H1 (cell line): ENCODE results near the gene CALM1. TPM values are rescaled to one million over a fixed set of nuclear protein-coding genes. Genes with fewer than 3 reads are reported as not detected.

ENCODE experiments used
- CTCF ChIA-PET: fragments of 300-600 bp; sonication (Branson Sonifier 250); formaldehyde crosslinking; loops from one replicate; lab custom pipeline; 2021; ENCODE audit not compliant: partially characterized antibody; lab: Charles Lee
- POLR2A ChIA-PET: fragments of 300-600 bp; sonication (Branson Sonifier 250); formaldehyde crosslinking; loops from one replicate; lab custom pipeline; 2021; ENCODE audit warnings: inconsistent platforms; ENCODE audit not compliant: partially characterized antibody; lab: Charles Lee
- DNase-seq, 2 experiments: peaks; one replicate each; pipeline versions ENCODE4 v3.0.0 to v3.0.0-alpha.2; 2010 to 2022; ENCODE audit warnings: low spot score in 2 of 2, low read depth in 1 of 2, mixed read lengths in 1 of 2
- FAIRE-seq: peaks from 2 replicates; lab custom pipeline; 2011; peaks lifted over from hg19 to GRCh38; lab: Jason Lieb, UNC
- H2AFZ ChIP-seq: 2 replicates; pipeline ENCODE4 v1.8.1; 2012; ENCODE audit warnings: low read length, inconsistent platforms
- H2AK5ac ChIP-seq: 2 replicates; pipeline ENCODE4 v1.6.1; 2013; ENCODE audit warnings: low read depth, low read length
- H2BK120ac ChIP-seq: replicated peaks from 2 replicates; pipeline ENCODE3; 2013; ENCODE audit warnings: low read depth, low read length, inconsistent platforms
- H2BK12ac ChIP-seq: 2 replicates; pipeline ENCODE4 v1.6.1; 2013; ENCODE audit warnings: low read depth, low read length
- H2BK15ac ChIP-seq: 2 replicates; pipeline ENCODE4 v1.6.1; 2013; ENCODE audit warnings: low read length
- H2BK20ac ChIP-seq: 2 replicates; pipeline ENCODE4 v1.6.1; 2013; ENCODE audit warnings: low read length
- H2BK5ac ChIP-seq: 2 replicates; pipeline ENCODE4 v1.6.1; 2013; ENCODE audit warnings: low read depth, low read length
- H3K14ac ChIP-seq: 2 replicates; pipeline ENCODE4 v1.6.1; 2013; ENCODE audit warnings: inconsistent platforms; ENCODE audit not compliant: insufficient read length
- H3K18ac ChIP-seq: 2 replicates; pipeline ENCODE4 v1.6.1; 2013; ENCODE audit warnings: low read length; ENCODE audit errors: extremely low read depth
- H3K23ac ChIP-seq: 2 replicates; pipeline ENCODE4 v1.6.1; 2013; ENCODE audit warnings: inconsistent platforms; ENCODE audit not compliant: insufficient read length
- H3K23me2 ChIP-seq: 2 replicates; pipeline ENCODE4 v1.6.1; 2013; ENCODE audit warnings: low read depth, low read length
- H3K27ac ChIP-seq: 2 replicates; pipeline ENCODE4 v1.6.1; 2011; ENCODE audit warnings: low read depth, low read length, inconsistent platforms
- H3K27me3 ChIP-seq, 4 experiments: replicated peaks in 1 of 4; 1 replicate in 1 of 4; 2 replicates in 3 of 4; pipeline versions ENCODE4 v1.6.1 to v1.8.1; 2011 to 2013; ENCODE audit warnings: low read length in 3 of 4, mild to moderate bottlenecking in 3 of 4, inconsistent platforms in 2 of 4, mixed read lengths in 2 of 4, moderate library complexity in 1 of 4; ENCODE audit not compliant: control insufficient read depth in 3 of 4, insufficient read depth in 3 of 4; ENCODE audit errors: extremely low read depth in 1 of 4
- H3K36me3 ChIP-seq, 4 experiments: 2 replicates each; pipeline versions ENCODE4 v1.6.1 to v1.8.1; 2011 to 2013; ENCODE audit warnings: mild to moderate bottlenecking in 4 of 4, low read length in 3 of 4, moderate library complexity in 2 of 4, control low read depth in 1 of 4, inconsistent platforms in 1 of 4; ENCODE audit not compliant: insufficient read depth in 4 of 4, control insufficient read depth in 2 of 4
- H3K4ac ChIP-seq: replicated peaks from 2 replicates; pipeline ENCODE3; 2013; ENCODE audit warnings: low read length, low read depth, mixed read lengths, inconsistent platforms; ENCODE audit not compliant: insufficient read length
- H3K4me1 ChIP-seq, 4 experiments: replicated peaks in 1 of 4; 1 replicate in 1 of 4; 2 replicates in 3 of 4; pipeline versions ENCODE4 v1.6.1 to v1.8.1; 2011 to 2013; ENCODE audit warnings: low read length in 3 of 4, inconsistent platforms in 2 of 4, mixed read lengths in 1 of 4; ENCODE audit not compliant: insufficient read depth in 4 of 4, control insufficient read depth in 3 of 4
- H3K4me2 ChIP-seq, 2 experiments: 2 replicates each; pipeline versions ENCODE4 v1.6.1 to v1.8.1; 2011 to 2013; ENCODE audit warnings: low read depth in 2 of 2, low read length in 2 of 2, control low read depth in 1 of 2, inconsistent platforms in 1 of 2, mild to moderate bottlenecking in 1 of 2; ENCODE audit not compliant: insufficient read depth in 1 of 2
- H3K4me3 ChIP-seq, 4 experiments: fragments of 200-600, 300-600 bp in 1 of 4; sonication (generic), shearing (Covaris generic), sonication (Bioruptor Twin) in 1 of 4; 2 replicates each; pipeline versions ENCODE4 v1.5.1 to v1.8.1; 2011 to 2016; ENCODE audit warnings: low read length in 4 of 4, low read depth in 3 of 4, control low read depth in 2 of 4, inconsistent platforms in 2 of 4, mild to moderate bottlenecking in 2 of 4, mixed read lengths in 1 of 4, moderate library complexity in 1 of 4; ENCODE audit not compliant: insufficient read depth in 2 of 4; ENCODE audit errors: extremely low read depth in 1 of 4
- H3K56ac ChIP-seq: replicated peaks from 2 replicates; pipeline ENCODE3; 2013; ENCODE audit warnings: low read depth, mild to moderate bottlenecking, mixed read lengths, low read length, inconsistent platforms; ENCODE audit not compliant: insufficient read length
- H3K79me1 ChIP-seq: 2 replicates; pipeline ENCODE4 v1.6.1; 2013; ENCODE audit warnings: low read depth, low read length, control low read depth
- H3K79me2 ChIP-seq, 2 experiments: 2 replicates each; pipeline versions ENCODE4 v1.6.1 to v1.8.1; 2012 to 2013; ENCODE audit warnings: low read length in 2 of 2, mild to moderate bottlenecking in 2 of 2, inconsistent platforms in 1 of 2; ENCODE audit not compliant: insufficient read depth in 2 of 2, control insufficient read depth in 1 of 2
- H3K9ac ChIP-seq, 4 experiments: replicated peaks in 1 of 4; 1 replicate in 1 of 4; 2 replicates in 3 of 4; pipeline versions ENCODE4 v1.6.1 to v1.8.1; 2011 to 2013; ENCODE audit warnings: low read depth in 3 of 4, low read length in 3 of 4, control low read depth in 2 of 4, mild to moderate bottlenecking in 2 of 4, moderate library complexity in 2 of 4, inconsistent platforms in 1 of 4; ENCODE audit errors: extremely low read depth in 1 of 4
- H3K9me3 ChIP-seq, 2 experiments: 2 replicates each; pipeline versions ENCODE4 v1.6.1 to v1.8.1; 2012 to 2013; ENCODE audit warnings: mild to moderate bottlenecking in 2 of 2, moderate library complexity in 2 of 2, control low read depth in 1 of 2, inconsistent platforms in 1 of 2, low read depth in 1 of 2, low read length in 1 of 2, mixed read lengths in 1 of 2; ENCODE audit not compliant: insufficient read depth in 2 of 2
- H4K20me1 ChIP-seq, 2 experiments: replicated peaks in 1 of 2; 2 replicates each; pipeline versions ENCODE3 to v1.8.1; 2011 to 2013; ENCODE audit warnings: inconsistent platforms in 2 of 2, low read length in 2 of 2, mild to moderate bottlenecking in 1 of 2; ENCODE audit not compliant: insufficient read depth in 2 of 2, control insufficient read depth in 1 of 2
- H4K5ac ChIP-seq: 2 replicates; pipeline ENCODE4 v1.6.1; 2013; ENCODE audit warnings: low read length, low read depth, mixed read lengths, inconsistent platforms; ENCODE audit not compliant: insufficient read length
- H4K8ac ChIP-seq: 2 replicates; pipeline ENCODE4 v1.8.0; 2013; ENCODE audit warnings: mild to moderate bottlenecking, moderate library complexity, low read length, inconsistent platforms; ENCODE audit not compliant: insufficient read depth; ENCODE audit errors: extremely low read depth
- H4K91ac ChIP-seq: replicated peaks from 2 replicates; pipeline ENCODE3; 2013; ENCODE audit warnings: low read length, mixed read lengths, inconsistent platforms; ENCODE audit not compliant: insufficient read length
- BACH1 ChIP-seq: IDR thresholded peaks from 2 replicates; pipeline ENCODE4 v1.6.1; 2012; ENCODE audit warnings: low read length, improper control_type of control experiment
- CBX5 ChIP-seq: fragments of 300-800, 300-1000 bp; sonication (generic); IDR thresholded peaks from 2 replicates; pipeline ENCODE4 v1.7.1; 2016; ENCODE audit warnings: antibody characterized with exemption, low read length, low read depth
- CEBPB ChIP-seq: IDR thresholded peaks from 2 replicates; pipeline ENCODE4 v1.6.1; 2012; ENCODE audit warnings: low read depth, low read length
- CREB1 ChIP-seq: IDR thresholded peaks from 2 replicates; pipeline ENCODE4 v1.6.1; 2012; ENCODE audit warnings: inconsistent platforms
- GTF2F1 ChIP-seq: IDR thresholded peaks from 2 replicates; pipeline ENCODE4 v1.6.1; 2012; ENCODE audit warnings: low read depth, low read length, improper control_type of control experiment, borderline replicate concordance
- NRF1 ChIP-seq: IDR thresholded peaks from 2 replicates; pipeline ENCODE4 v1.6.1; 2011; ENCODE audit warnings: mild to moderate bottlenecking, low read depth, low read length, improper control_type of control experiment
- POLR2A ChIP-seq, 2 experiments: IDR thresholded peaks; 1 replicate in 1 of 2; 2 replicates in 1 of 2; pipeline ENCODE4 v1.6.1; 2011; ENCODE audit warnings: low read depth in 2 of 2, low read length in 2 of 2, mild to moderate bottlenecking in 2 of 2; ENCODE audit errors: control extremely low read depth in 1 of 2
- POLR2AphosphoS5 ChIP-seq: IDR thresholded peaks from 2 replicates; pipeline ENCODE4 v1.6.1; 2011; ENCODE audit warnings: low read depth, low read length
- RFX5 ChIP-seq: IDR thresholded peaks from 2 replicates; pipeline ENCODE4 v1.6.1; 2011; ENCODE audit warnings: low read depth, low read length, improper control_type of control experiment, borderline replicate concordance
- RXRA ChIP-seq: IDR thresholded peaks from 2 replicates; pipeline ENCODE4 v1.6.1; 2011; ENCODE audit warnings: low read depth, mild to moderate bottlenecking, low read length, moderate library complexity; ENCODE audit not compliant: insufficient read depth
- SIX5 ChIP-seq: IDR thresholded peaks from 2 replicates; pipeline ENCODE4 v1.6.1; 2011; ENCODE audit warnings: mild to moderate bottlenecking, low read depth, low read length
- TBP ChIP-seq: IDR thresholded peaks from 2 replicates; pipeline ENCODE4 v1.6.1; 2011; ENCODE audit warnings: low read depth, low read length, improper control_type of control experiment
- TCF12 ChIP-seq: IDR thresholded peaks from 2 replicates; pipeline ENCODE4 v1.6.1; 2011; ENCODE audit warnings: low read depth, mild to moderate bottlenecking, low read length
- ZNF274 ChIP-seq: IDR thresholded peaks from 2 replicates; pipeline ENCODE4 v1.7.0; 2012; ENCODE audit warnings: low read length, borderline replicate concordance; ENCODE audit errors: extremely low read depth
- WGBS, 2 experiments: shearing (Covaris generic) in 1 of 2; methylation state at CpG; one replicate each; pipeline versions ENCODE4 v1.1.6 to v1.1.7; 2013 to 2015; ENCODE audit warnings: low lambda C conversion rate in 2 of 2, mixed read lengths in 2 of 2, inconsistent platforms in 1 of 2, low coverage in 1 of 2, missing lambda C conversion rate in 1 of 2; ENCODE audit not compliant: insufficient replicate concordance in 2 of 2, insufficient coverage in 1 of 2, insufficient read length in 1 of 2; ENCODE audit errors: extremely low coverage in 1 of 2, missing lambda C conversion rate in 1 of 2; 5-methylcytosine and 5-hydroxymethylcytosine counted together
- polyA plus RNA-seq, 7 experiments: library from polyadenylated mRNA; depleted of rRNA in 3 of 7; stranded (reverse) in 5 of 7; unstranded in 2 of 7; fragments of >200 nt in 5 of 7; fragments of 200-250 nt in 2 of 7; gene quantifications; 1 replicate in 5 of 7; 2 replicates in 1 of 7; 4 replicates in 1 of 7; pipeline versions ENCODE4 v1.2.1 to v1.2.3, GENCODE V29; 2011 to 2013; ENCODE audit warnings: missing spikeins in 2 of 7, mixed read lengths in 2 of 7
- total RNA-seq: library from RNA; stranded (reverse); fragmentation: NEBNext Ultra II Directional; extraction: Animal tissue kit (Norgen Biotek cat#: 25700); gene quantifications from 2 replicates; pipeline ENCODE4 v1.2.1, GENCODE V29; 2021
- TF ChIP-seq, protein P1 (sequence below): IDR thresholded peaks from 2 replicates; pipeline ENCODE4 v1.6.1; 2011; ENCODE audit warnings: low read length, improper control_type of control experiment

The CALM1 gene
- total and polyA plus RNA-seq, 2 of the 8 experiments (the other 6 are each of a cell fraction or from before 2014, with no cell fraction given) = 285 to 422 TPM

- Histone ChIP-seq H4K5ac (no peak overlapping the region), H4K91ac (no peak overlapping the region), H3K4me1 (peaks cover 0 to 5% (median 4%) of the 10 kb centered on the region in 4 experiments; a peak in 2 of 7 replicates), H2BK20ac (no peak overlapping the region), H3K4ac (no peak overlapping the region), H3K56ac (no peak overlapping the region), H3K27ac (no peak overlapping the region), H3K23me2 (no peaks in the 10 kb centered on the region; the same call in 1 of the 2 replicates), H3K27me3 (no peaks in the 10 kb centered on the region), H2AFZ (no peak overlapping the region), H3K79me1 (no peaks in the 10 kb centered on the region), H3K14ac (no peak overlapping the region), H3K79me2 (no peaks in the 10 kb centered on the region), H3K4me2 (no peak overlapping the region), H2BK12ac (no peak overlapping the region), H3K23ac (no peak overlapping the region), H2AK5ac (no peak overlapping the region), H4K8ac (no peak overlapping the region), H2BK120ac (no peak overlapping the region), H2BK15ac (no peak overlapping the region), H4K20me1 (no peaks in the 10 kb centered on the region), H3K36me3 (no peaks in the 10 kb centered on the region), H3K9ac (no peak overlapping the region), H2BK5ac (no peak overlapping the region), H3K9me3 (no peaks in the 10 kb centered on the region), H3K18ac (no peak overlapping the region), H3K4me3 (no peak overlapping the region)
- FAIRE-seq (no peak), DNase-seq (no peak)
- WGBS, 2 experiments = 76% methylated on average over 4 of the region's 4 CpGs; no CpG with 5 or more reads in 1 of the 2 experiments
- ChIA-PET CTCF (interaction anchor here (0.6 to 0.8 kb wide), 3 partner anchors 17 to 114 kb away, joined by 3 to 4 read pairs (median 3); no protein-coding TSS in a partner anchor), POLR2A (interaction anchor here (0.8 kb wide), 1 partner anchor 34 kb away, joined by 3 read pairs; no protein-coding TSS in a partner anchor)
- TF ChIP-seq, protein P1, sequence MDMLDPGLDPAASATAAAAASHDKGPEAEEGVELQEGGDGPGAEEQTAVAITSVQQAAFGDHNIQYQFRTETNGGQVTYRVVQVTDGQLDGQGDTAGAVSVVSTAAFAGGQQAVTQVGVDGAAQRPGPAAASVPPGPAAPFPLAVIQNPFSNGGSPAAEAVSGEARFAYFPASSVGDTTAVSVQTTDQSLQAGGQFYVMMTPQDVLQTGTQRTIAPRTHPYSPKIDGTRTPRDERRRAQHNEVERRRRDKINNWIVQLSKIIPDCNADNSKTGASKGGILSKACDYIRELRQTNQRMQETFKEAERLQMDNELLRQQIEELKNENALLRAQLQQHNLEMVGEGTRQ = no peak
- TF ChIP-seq CBX5 = no peak
- TF ChIP-seq TCF12 = no peak
- no peak for TF ChIP-seq SIX5
- no peak for TF ChIP-seq POLR2A (IDR thresholded peaks at IDR 0.05; ENCODE audit: control extremely low read depth in 1 of 2, low read depth in 2 of 2, low read length in 2 of 2)
- no peak for TF ChIP-seq BACH1
- no peak for TF ChIP-seq ZNF274
- TF ChIP-seq CREB1 = no peak
- TF ChIP-seq NRF1 = no peak
- TF ChIP-seq TBP = no peak
- TF ChIP-seq RXRA = no peak
- TF ChIP-seq POLR2AphosphoS5 = no peak
- no peak for TF ChIP-seq CEBPB
- TF ChIP-seq GTF2F1 = no peak
- no peak for TF ChIP-seq RFX5
Measured at GRCh38 chr14:90349739-90350138, 47.1 kb upstream of the CALM1 start.
